AG04450 (cell line): Measurements from ENCODE around the gene SELENBP1. TPM values are rescaled to one million over a fixed set of nuclear protein-coding genes. Genes with fewer than 3 reads are reported as not detected.

ENCODE experiments used
- CTCF ChIA-PET: fragments of 300-600, 350-600 bp; formaldehyde crosslinking; extraction: SDS; loops from one replicate; lab custom pipeline; 2022; ENCODE audit warnings: antibody characterized with exemption, inconsistent platforms; lab: Charles Lee
- POLR2A ChIA-PET: fragments of 350-600 bp; formaldehyde crosslinking; extraction: SDS; loops from one replicate; lab custom pipeline; 2021; ENCODE audit warnings: antibody characterized with exemption, inconsistent platforms; lab: Yijun Ruan, JAX
- DNase-seq: peaks from one replicate; pipeline ENCODE4 v3.0.0-alpha.2; 2011; ENCODE audit warnings: low read depth, low spot score
- H3K27ac ChIP-seq: one replicate; pipeline ENCODE4 v1.5.1; 2012; ENCODE audit warnings: low read depth, low read length, control low read depth
- H3K27me3 ChIP-seq: one replicate; pipeline ENCODE4 v1.6.0; 2012; ENCODE audit warnings: low read length; ENCODE audit not compliant: control insufficient read depth, insufficient read depth
- H3K4me3 ChIP-seq: 2 replicates; pipeline ENCODE4 v1.5.1; 2011; ENCODE audit warnings: mild to moderate bottlenecking, low read depth, low read length, control low read depth
- H3K9me3 ChIP-seq: 2 replicates; pipeline ENCODE4 v1.5.1; 2012; ENCODE audit warnings: low read length; ENCODE audit not compliant: control insufficient read depth, insufficient read depth
- polyA plus RNA-seq: library from polyadenylated mRNA; depleted of rRNA; stranded (reverse); fragments of >200 nt; gene quantifications from 2 replicates; pipeline ENCODE4 v1.2.3, GENCODE V29; 2011
- TF ChIP-seq, protein P1 (sequence below): IDR thresholded peaks from 2 replicates; pipeline ENCODE4 v1.5.1; 2011; ENCODE audit warnings: low read depth, low read length, control low read depth, inconsistent platforms

Gene SELENBP1
- polyA plus RNA-seq, 1 experiment, result 85.0 TPM

DNA sequence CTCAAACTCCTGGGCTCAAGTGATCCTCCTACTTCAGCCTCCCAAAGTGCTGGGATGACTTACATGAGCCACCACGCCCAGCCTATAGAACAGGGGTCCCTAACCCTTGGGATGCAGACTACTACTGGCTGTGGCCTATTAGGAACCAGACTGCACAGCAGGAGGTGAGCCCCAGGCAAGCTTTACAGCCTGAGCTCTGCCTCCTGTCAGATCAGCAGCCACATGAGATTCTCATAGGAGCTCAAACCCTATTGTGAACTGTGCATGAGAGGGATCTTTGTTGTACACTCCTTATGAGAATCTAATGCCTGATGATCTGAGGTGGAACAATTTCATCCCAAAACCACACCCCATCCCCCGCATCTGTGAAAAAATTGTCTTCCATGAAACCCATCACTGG lies 13.5 kb upstream of the SELENBP1 start:
- no peak for DNase-seq
- POLR2A ChIA-PET, result interaction anchor here (1.7 kb wide), 1 partner anchor 14 kb away, joined by 5 read pairs; no protein-coding TSS in a partner anchor
- TF ChIP-seq, protein P1, sequence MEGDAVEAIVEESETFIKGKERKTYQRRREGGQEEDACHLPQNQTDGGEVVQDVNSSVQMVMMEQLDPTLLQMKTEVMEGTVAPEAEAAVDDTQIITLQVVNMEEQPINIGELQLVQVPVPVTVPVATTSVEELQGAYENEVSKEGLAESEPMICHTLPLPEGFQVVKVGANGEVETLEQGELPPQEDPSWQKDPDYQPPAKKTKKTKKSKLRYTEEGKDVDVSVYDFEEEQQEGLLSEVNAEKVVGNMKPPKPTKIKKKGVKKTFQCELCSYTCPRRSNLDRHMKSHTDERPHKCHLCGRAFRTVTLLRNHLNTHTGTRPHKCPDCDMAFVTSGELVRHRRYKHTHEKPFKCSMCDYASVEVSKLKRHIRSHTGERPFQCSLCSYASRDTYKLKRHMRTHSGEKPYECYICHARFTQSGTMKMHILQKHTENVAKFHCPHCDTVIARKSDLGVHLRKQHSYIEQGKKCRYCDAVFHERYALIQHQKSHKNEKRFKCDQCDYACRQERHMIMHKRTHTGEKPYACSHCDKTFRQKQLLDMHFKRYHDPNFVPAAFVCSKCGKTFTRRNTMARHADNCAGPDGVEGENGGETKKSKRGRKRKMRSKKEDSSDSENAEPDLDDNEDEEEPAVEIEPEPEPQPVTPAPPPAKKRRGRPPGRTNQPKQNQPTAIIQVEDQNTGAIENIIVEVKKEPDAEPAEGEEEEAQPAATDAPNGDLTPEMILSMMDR, result no peak
- Histone ChIP-seq H3K4me3 (no peak overlapping the region), H3K27ac (no peak overlapping the region), H3K9me3 (no peaks in the 10 kb centered on the region), H3K27me3 (peaks cover 6% of the 10 kb centered on the region)
- CTCF ChIA-PET, result no interaction called here

DNA sequence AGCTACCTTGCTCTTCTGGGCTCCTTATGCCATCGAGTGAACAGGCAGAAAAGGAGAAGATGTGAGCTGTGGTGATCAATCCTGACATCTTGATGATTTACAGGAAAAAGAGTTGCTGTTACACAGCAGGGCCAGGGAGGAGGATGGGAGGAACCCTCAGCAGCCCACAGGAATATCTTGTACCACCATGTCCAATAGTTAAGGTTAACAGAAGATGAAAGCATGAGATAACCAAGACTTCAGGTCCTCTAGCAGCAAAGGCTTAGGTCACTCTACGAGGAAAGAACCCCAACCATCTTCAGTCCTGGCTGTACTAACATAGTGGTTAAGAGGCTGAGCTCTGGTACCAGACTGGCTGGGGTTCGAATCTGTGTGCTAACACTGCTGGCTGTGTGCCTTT lies 12.1 kb upstream of the SELENBP1 start:
- Histone ChIP-seq H3K27ac (no peak overlapping the region), H3K9me3 (no peaks in the 10 kb centered on the region), H3K4me3 (no peak overlapping the region), H3K27me3 (peaks cover 6% of the 10 kb centered on the region)
- TF ChIP-seq, protein P1, result no peak
- CTCF ChIA-PET, result interaction anchor here (2.7 kb wide), 1 partner anchor 44 kb away, joined by 15 read pairs; no protein-coding TSS in a partner anchor
- POLR2A ChIA-PET, result interaction anchor here (0.6 to 1.7 kb wide), 2 partner anchors 13 to 15 kb away, joined by 4 to 5 read pairs; partner anchors contain the start of gene PSMB4
- no peak for DNase-seq

DNA sequence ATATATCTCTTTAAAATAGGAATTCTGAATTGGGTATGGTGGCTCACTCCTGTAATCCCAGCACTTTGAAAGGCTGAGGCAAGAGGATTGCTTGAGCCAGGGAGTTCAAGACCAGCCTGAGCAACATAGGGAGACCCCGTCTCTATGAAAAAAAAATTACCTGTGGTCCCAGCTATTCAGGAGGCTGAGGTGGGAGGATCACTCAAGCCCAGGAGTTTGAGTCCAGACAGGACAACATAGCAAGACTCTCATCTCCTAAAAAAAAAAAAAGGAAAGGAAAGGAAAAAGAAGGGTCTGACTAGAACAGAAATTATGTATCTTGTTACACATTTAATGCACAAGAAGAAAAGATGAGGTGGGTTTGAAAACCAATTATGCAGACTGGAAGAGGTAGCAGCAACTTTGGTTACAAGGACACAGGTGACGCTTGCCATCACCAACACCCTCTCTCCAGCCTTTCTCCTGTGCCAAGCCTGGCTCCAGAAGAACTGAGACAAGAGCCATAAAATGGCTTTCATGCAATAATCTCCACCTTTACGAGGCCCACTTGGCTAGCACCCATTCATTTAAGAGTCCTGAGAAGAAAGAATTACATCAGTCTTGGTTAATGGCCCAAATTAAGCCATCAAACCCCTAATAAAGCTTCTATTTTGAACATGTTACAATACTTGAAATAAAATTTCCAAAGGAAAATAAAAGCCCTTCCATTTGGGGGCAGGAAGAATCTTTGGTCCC lies 4.8 kb upstream of the SELENBP1 start:
- Histone ChIP-seq H3K9me3 (no peaks in the 10 kb centered on the region), H3K27ac (no peak overlapping the region), H3K27me3 (peaks cover 8% of the 10 kb centered on the region), H3K4me3 (no peak overlapping the region)
- ChIA-PET POLR2A (no interaction called here), CTCF (interaction anchor here (0.7 kb wide), 1 partner anchor 216 kb away, joined by 3 read pairs; no protein-coding TSS in a partner anchor)
- TF ChIP-seq, protein P1, result no peak
- no peak for DNase-seq

DNA sequence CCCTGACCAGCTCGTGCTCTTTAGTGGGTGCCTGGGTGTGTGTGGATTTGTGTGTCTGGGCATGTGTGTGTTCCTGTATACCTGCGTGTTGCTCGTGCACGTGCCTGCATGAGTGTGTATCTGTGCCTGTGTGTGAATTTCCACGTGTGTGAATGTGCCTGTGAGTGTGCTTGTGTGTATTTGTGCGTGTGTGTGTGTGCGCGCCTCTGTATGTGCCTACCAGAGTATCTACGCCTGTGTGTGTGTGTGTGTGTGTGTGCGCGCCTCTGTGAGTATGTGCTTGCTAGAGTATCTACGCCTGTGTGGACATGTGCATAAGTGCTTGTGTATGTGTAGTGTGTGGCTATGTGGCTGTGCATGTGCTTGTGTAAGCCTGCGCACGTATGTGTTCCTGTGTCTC lies 691 bp upstream of the SELENBP1 start:
- Histone ChIP-seq H3K4me3 (no peak overlapping the region), H3K27me3 (no peaks in the 10 kb centered on the region), H3K27ac (no peak overlapping the region), H3K9me3 (no peaks in the 10 kb centered on the region; the same call in 1 of the 2 replicates)
- no peak for DNase-seq
- CTCF ChIA-PET, result no interaction called here
- POLR2A ChIA-PET, result interaction anchor here (0.6 to 2.3 kb wide), 5 partner anchors 13 to 568 kb away, joined by 3 to 8 read pairs (median 6); no protein-coding TSS in a partner anchor
- TF ChIP-seq, protein P1, result no peak
